HL-60 (cell line): Measurements from ENCODE around the gene PRDM15.

ENCODE experiments used
- CTCF ChIP-seq: IDR thresholded peaks from one replicate; pipeline ENCODE4 v1.5.1; 2011; ENCODE audit warnings: low read length, control low read depth, inconsistent platforms; ENCODE audit not compliant: insufficient read depth
- GABPA ChIP-seq: IDR thresholded peaks from 2 replicates; pipeline ENCODE4 v1.6.1; 2012; ENCODE audit warnings: low read depth
- POLR2AphosphoS5 ChIP-seq: IDR thresholded peaks from 2 replicates; pipeline ENCODE4 v1.6.1; 2012; ENCODE audit warnings: low read depth

DNA sequence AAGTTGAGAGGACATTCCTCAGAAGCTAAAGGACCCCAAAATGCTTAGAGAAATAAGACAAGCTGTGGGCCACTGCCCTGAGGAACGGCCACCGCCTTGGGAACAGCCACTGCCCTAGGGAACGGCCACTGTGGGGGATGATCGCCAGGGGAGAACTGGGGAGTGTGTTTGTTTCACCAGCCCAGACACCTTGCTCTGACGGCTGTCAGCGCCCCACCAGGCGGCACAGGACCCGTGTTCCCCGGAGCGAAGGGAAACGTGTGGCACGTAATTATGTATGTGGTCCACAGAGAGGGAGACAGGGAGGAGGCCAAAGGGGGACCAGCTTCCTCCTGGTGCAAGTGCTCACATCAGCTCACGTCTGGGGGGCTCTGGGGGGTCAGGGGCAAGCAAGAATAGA, 66.5 kb downstream of the PRDM15 start:
- no peak for TF ChIP-seq CTCF
- no peak for TF ChIP-seq GABPA
- TF ChIP-seq POLR2AphosphoS5, result no peak
